ENCODE results near the gene SYNDIG1.

Gene SYNDIG1

GRCh38 chr20:24488800-24489175, 19.4 kb downstream of the SYNDIG1 start:
- in situ Hi-C loops (cut with HindIII; ENCODE audit: low sequenced_read_pairs), result no loop called here
- TF ChIP-seq CTCF (IDR thresholded peaks at IDR 0.05; ENCODE audit: low read depth, low read length, missing control alignments), result no peak
- no peak for DNase-seq (ENCODE audit: low read depth)

GRCh38 chr20:24489193-24489592, 19.8 kb downstream of the SYNDIG1 start:
- no peak for DNase-seq (ENCODE audit: low read depth)
- in situ Hi-C loops (cut with HindIII; ENCODE audit: low sequenced_read_pairs), result no loop called here
- TF ChIP-seq CTCF (IDR thresholded peaks at IDR 0.05; ENCODE audit: low read depth, low read length, missing control alignments), result no peak
- no peak overlapping the region for H3K4me3 ChIP-seq (ENCODE audit: low read depth, low read length)

More at GRCh38 chr20:24488800-24489175, 19.4 kb downstream of the SYNDIG1 start:
- H3K4me3 ChIP-seq (ENCODE audit: low read depth, low read length), result no peak overlapping the region

- in situ Hi-C loops (cut with HindIII; ENCODE audit: low sequenced_read_pairs), result no loop called here
- TF ChIP-seq CTCF (IDR thresholded peaks at IDR 0.05; ENCODE audit: low read depth, low read length, missing control alignments), result no peak
- no peak overlapping the region for H3K4me3 ChIP-seq (ENCODE audit: low read depth, low read length)
- DNase-seq (ENCODE audit: low read depth), result no peak
Measured at GRCh38 chr20:24489631-24490260, 20.3 kb downstream of the SYNDIG1 start.

GRCh38 chr20:24490598-24490997, 21.2 kb downstream of the SYNDIG1 start:
- DNase-seq (ENCODE audit: low read depth), result no peak
- in situ Hi-C loops (cut with HindIII; ENCODE audit: low sequenced_read_pairs), result no loop called here
- H3K4me3 ChIP-seq (ENCODE audit: low read depth, low read length), result no peak overlapping the region
- TF ChIP-seq CTCF (IDR thresholded peaks at IDR 0.05; ENCODE audit: low read depth, low read length, missing control alignments), result no peak

- no peak for TF ChIP-seq CTCF (IDR thresholded peaks at IDR 0.05; ENCODE audit: low read depth, low read length, missing control alignments)
- H3K4me3 ChIP-seq (ENCODE audit: low read depth, low read length), result no peak overlapping the region
- in situ Hi-C loops (cut with HindIII; ENCODE audit: low sequenced_read_pairs), result no loop called here
- DNase-seq (ENCODE audit: low read depth), result no peak
Measured at GRCh38 chr20:24491041-24491756, 21.8 kb downstream of the SYNDIG1 start.

- TF ChIP-seq CTCF (IDR thresholded peaks at IDR 0.05; ENCODE audit: low read depth, low read length, missing control alignments), result peak; percentile 36
- in situ Hi-C loops (cut with HindIII; ENCODE audit: low sequenced_read_pairs), result no loop called here
- DNase-seq (ENCODE audit: low read depth), result no peak
- no peak overlapping the region for H3K4me3 ChIP-seq (ENCODE audit: low read depth, low read length)
Measured at GRCh38 chr20:24492031-24492607, 22.7 kb downstream of the SYNDIG1 start.

Measured in astrocyte of the cerebellum (primary cell).